Activated CD4-positive, alpha-beta T cell treated with anti-CD3 and anti-CD28 coated beads, Interleukin-2, amount 10 ng/mL, durations not matched to agents 7 days and 5 days (primary cell): Measurements from ENCODE around the gene SIK1. TPM values are rescaled to one million over a fixed set of nuclear protein-coding genes. Genes with fewer than 3 reads are reported as not detected.
A peak's percentile ranks its signal among the peaks of the same experiment; 100 is the strongest.
"Not testable (repeated sequence)": the region's sequence is repeated elsewhere in the genome, so short reads cannot be mapped to it uniquely, and the experiment has no call there.

Source experiments
- CTCF ChIA-PET: fragments of 350-600 bp; sonication (Branson Sonifier 250); formaldehyde crosslinking; loops from one replicate; lab custom pipeline; 2021; ENCODE audit warnings: antibody characterized with exemption; lab: Charles Lee
- POLR2A ChIA-PET: fragments of 350-600 bp; sonication (Branson Sonifier 250); formaldehyde crosslinking; loops from one replicate; lab custom pipeline; 2021; ENCODE audit warnings: antibody characterized with exemption; lab: Charles Lee
- DNase-seq: peaks from one replicate; pipeline ENCODE4 v3.0.0-alpha.2; 2020
- H3K27ac Mint-ChIP-seq: one replicate; pipeline ENCODE4 v1.8.0; 2021; ENCODE audit warnings: mild to moderate bottlenecking, moderate library complexity, mixed read lengths
- H3K27me3 Mint-ChIP-seq: one replicate; pipeline ENCODE4 v1.8.0; 2021; ENCODE audit warnings: mixed read lengths
- H3K36me3 Mint-ChIP-seq: one replicate; pipeline ENCODE4 v1.8.0; 2021; ENCODE audit warnings: low read depth, mixed read lengths
- H3K4me1 Mint-ChIP-seq: one replicate; pipeline ENCODE4 v1.8.0; 2021; ENCODE audit warnings: mixed read lengths
- H3K4me3 Mint-ChIP-seq: one replicate; pipeline ENCODE4 v1.8.0; 2021; ENCODE audit warnings: mild to moderate bottlenecking, moderate library complexity, mixed read lengths
- H3K9me3 Mint-ChIP-seq: one replicate; pipeline ENCODE4 v1.8.0; 2021; ENCODE audit warnings: mixed read lengths
- total RNA-seq, 2 experiments: library from RNA; stranded (reverse); gene quantifications; one replicate each; pipeline ENCODE4 v1.2.3, GENCODE V29; 2021

SIK1 gene
- total RNA-seq: 1 to 10 TPM; 5.8 to 8.2 TPM

DNA sequence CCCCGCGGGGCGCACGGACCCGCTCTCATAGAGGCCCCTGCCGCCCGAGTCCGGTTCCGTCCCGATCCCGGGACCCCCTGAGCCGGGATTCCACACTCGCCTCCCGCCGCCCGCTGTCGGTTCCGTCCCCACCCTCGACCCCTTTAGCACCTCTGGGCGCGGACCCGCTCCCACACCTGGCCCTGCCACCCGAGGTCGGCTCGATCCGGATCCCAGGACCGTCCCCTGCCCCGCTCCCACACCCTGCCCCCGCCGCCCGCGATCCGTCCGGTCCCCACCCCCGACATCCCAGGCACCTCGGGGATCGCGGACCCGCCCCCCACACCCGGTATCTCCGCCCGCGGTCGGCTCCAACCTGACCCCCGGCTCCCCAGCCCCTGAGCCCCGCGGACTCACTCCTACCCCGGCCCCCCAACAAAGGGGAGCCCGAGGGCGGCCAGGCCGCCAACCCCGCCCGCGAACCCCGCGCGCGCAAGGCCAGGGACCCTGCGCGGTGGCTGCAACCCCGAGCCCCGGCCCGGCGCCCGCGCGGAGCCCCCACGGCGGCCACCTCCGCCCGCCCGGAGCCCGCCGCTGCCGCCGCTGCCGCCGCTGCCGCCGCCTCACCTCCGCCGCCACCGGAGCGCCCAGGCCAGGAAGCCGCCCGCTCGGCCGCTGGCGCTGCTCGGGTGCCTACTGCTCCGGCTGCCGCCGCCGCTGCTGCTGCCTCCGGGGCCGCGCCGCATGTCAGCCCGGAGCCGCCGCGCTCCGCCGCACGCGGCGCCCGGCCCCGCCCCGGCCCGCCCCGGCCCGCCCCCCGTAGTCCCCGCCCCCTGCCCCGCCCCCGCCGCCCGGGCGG, at the start of gene SIK1:
Gene SIK1 (minus strand): TSS at position 728 of the 838 bp plus-strand sequence. CDS start 953 bp downstream, outside the sequence.
- H3K27ac Mint-ChIP-seq, H3K4me1 Mint-ChIP-seq, H3K27me3 Mint-ChIP-seq, H3K36me3 Mint-ChIP-seq, CTCF ChIA-PET, H3K9me3 Mint-ChIP-seq, DNase-seq, H3K4me3 Mint-ChIP-seq, POLR2A ChIA-PET: not testable (repeated sequence)

DNA sequence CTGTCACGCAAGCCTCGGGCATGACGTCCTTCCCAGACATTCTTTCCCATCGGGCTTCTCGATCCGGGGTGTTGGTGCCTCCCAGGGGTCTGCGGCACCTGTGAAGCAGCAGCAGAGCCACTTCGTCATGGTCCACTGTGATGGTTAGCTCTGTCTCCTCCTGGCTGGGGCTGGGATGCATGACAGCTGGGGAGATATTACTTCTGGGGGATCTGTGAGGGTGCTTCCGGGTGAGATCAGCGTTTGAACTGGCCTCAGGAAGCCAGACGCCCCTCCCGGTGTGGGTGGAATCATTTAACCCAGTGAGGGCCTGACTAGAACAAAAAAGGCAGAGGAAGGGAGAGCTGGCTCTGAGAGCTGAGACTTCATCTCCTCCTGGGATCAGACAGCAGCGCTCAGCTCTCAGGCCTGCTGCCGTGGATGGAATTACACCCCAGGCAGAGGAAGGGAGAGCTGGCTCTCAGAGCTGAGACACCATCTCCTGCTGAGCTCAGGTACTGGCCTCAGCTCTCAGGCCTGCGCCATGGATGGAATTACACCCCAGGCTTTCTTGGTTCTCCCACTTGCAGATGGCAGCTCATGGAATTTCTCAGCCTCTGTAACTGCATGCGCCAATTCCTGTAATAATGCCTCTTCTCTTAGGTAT, 44.8 kb upstream of the SIK1 start:
- H3K27ac Mint-ChIP-seq, POLR2A ChIA-PET: not testable (repeated sequence)

GRCh38 chr21:43469719-43470458, 43.0 kb upstream of the SIK1 start:
- POLR2A ChIA-PET, H3K36me3 Mint-ChIP-seq, CTCF ChIA-PET, H3K27me3 Mint-ChIP-seq, H3K4me1 Mint-ChIP-seq, H3K4me3 Mint-ChIP-seq, H3K27ac Mint-ChIP-seq, H3K9me3 Mint-ChIP-seq, DNase-seq: not testable (repeated sequence)

More for the DNA sequence above, 44.8 kb upstream of the SIK1 start:
- H3K4me3 Mint-ChIP-seq, H3K9me3 Mint-ChIP-seq, H3K27me3 Mint-ChIP-seq, CTCF ChIA-PET, DNase-seq, H3K4me1 Mint-ChIP-seq, H3K36me3 Mint-ChIP-seq: not testable (repeated sequence)

GRCh38 chr21:43467785-43468184, 40.9 kb upstream of the SIK1 start:
- H3K9me3 Mint-ChIP-seq: no peaks in the 10 kb centered on the region
- H3K4me1 Mint-ChIP-seq: no peaks in the 10 kb centered on the region
- no peaks in the 10 kb centered on the region for H3K36me3 Mint-ChIP-seq
- no peaks in the 10 kb centered on the region for H3K27me3 Mint-ChIP-seq
- no peak for DNase-seq
- ChIA-PET CTCF (no interaction called here), POLR2A (no interaction called here)
- H3K27ac Mint-ChIP-seq: peak overlapping the region; percentile 71
- peak overlapping the region; percentile 19 for H3K4me3 Mint-ChIP-seq

DNA sequence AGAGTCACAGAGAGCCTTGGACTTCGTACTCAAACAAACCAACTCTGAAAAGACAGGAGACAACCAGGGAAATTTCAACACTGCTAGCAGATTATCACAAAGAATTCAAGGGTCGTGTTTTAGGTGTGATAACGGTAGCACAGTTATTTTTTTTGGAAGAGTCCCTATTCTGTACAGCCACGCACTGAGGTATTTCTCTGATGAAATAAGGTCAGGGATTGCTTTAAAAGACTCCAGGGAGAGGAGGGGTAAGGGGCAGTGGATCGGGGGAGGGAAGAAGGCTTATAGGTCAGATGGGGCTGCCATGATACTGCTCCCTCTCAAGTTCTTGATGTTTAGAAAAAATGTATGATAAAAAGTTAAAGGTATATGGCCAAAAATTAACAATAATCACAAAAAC, 38.2 kb upstream of the SIK1 start:
- H3K36me3 Mint-ChIP-seq, CTCF ChIA-PET, POLR2A ChIA-PET, H3K27ac Mint-ChIP-seq, DNase-seq, H3K9me3 Mint-ChIP-seq, H3K27me3 Mint-ChIP-seq, H3K4me3 Mint-ChIP-seq, H3K4me1 Mint-ChIP-seq: not testable (repeated sequence)

DNA sequence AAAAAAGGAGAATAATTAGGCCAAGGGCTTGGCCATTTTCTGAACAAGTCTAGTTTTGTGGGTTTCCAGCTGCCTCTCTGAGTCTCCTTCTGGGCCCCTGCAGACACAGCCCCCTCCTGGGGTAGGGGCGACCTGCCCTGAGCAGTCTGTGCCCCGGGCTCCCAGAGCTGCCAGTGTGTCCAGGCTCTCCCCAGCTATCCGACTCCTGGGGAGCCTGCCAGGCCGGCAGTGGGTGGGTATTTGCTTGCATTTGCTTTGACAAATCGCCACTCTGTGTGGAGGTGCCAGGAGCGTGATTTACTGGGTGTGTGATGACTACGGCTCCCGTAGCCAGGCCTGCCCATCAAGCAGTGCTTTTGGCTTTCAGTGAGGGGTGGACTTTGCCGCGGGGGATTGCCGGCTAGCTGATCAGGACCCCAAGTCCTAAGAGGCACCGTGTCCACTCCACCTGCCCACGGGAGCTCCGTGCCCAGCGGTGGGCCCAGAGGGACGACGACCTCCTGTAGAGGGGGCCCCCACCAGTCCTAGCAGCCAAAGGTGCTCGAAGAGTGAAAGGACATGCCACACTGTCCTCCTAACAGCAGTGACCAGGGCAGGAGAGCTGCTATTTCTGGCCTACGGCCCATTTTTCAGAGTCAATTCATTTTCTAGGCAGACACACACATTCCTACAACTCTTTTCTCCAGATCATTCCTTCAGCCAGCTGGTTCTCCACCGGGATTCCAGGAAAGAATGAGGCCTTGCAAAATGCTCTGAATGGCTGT, 36.7 kb upstream of the SIK1 start:
- H3K27ac Mint-ChIP-seq, H3K9me3 Mint-ChIP-seq, H3K27me3 Mint-ChIP-seq, H3K4me3 Mint-ChIP-seq, H3K4me1 Mint-ChIP-seq, DNase-seq, CTCF ChIA-PET, H3K36me3 Mint-ChIP-seq, POLR2A ChIA-PET: not testable (repeated sequence)

GRCh38 chr21:43462932-43463331, 36.0 kb upstream of the SIK1 start:
- H3K4me3 Mint-ChIP-seq, H3K27ac Mint-ChIP-seq, CTCF ChIA-PET, POLR2A ChIA-PET, DNase-seq, H3K9me3 Mint-ChIP-seq, H3K36me3 Mint-ChIP-seq, H3K4me1 Mint-ChIP-seq, H3K27me3 Mint-ChIP-seq: not testable (repeated sequence)

DNA sequence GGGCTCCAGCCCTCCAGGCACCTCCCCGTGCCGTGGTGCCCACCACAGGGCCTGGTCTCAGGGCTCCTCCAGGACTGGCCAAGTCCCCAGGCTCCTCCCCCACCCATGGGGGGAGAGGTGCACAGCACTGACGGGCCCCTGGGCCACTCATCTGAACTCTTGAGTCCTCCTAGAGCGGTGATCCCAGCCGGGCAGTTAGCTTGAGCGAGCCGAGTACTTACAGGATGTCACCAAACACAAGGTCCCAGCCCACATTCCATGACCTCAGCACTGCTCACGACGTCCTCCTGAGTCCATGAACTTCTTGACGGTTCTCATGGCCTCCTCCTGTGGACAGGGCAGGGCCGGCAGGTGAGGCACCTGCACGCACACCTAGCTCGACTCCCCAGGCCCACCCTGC, 33.5 kb upstream of the SIK1 start:
- H3K4me1 Mint-ChIP-seq, H3K4me3 Mint-ChIP-seq, DNase-seq, CTCF ChIA-PET, H3K27ac Mint-ChIP-seq, H3K36me3 Mint-ChIP-seq, H3K9me3 Mint-ChIP-seq, H3K27me3 Mint-ChIP-seq, POLR2A ChIA-PET: not testable (repeated sequence)

DNA sequence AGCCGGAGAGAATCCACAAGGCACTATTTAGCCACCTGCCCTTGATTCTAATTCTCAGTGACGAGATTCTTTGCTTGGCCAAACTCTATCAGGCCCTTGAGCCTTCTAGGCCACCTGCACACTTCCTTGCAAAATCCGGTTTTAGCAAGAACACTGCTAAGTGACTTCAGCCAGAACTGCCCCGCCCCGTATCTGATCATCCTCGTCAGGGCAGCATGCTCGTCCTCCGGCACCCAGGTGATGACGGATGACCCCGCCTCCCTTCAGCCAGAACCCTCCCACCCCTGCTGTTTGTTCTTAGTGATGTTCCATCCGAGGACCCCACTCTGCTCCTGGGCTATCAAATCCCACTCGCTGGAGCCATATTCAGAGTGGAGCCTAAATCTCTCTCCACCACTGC, 32.1 kb upstream of the SIK1 start:
- H3K4me1 Mint-ChIP-seq, H3K9me3 Mint-ChIP-seq, H3K27ac Mint-ChIP-seq, POLR2A ChIA-PET, DNase-seq, H3K27me3 Mint-ChIP-seq, CTCF ChIA-PET, H3K36me3 Mint-ChIP-seq, H3K4me3 Mint-ChIP-seq: not testable (repeated sequence)

DNA sequence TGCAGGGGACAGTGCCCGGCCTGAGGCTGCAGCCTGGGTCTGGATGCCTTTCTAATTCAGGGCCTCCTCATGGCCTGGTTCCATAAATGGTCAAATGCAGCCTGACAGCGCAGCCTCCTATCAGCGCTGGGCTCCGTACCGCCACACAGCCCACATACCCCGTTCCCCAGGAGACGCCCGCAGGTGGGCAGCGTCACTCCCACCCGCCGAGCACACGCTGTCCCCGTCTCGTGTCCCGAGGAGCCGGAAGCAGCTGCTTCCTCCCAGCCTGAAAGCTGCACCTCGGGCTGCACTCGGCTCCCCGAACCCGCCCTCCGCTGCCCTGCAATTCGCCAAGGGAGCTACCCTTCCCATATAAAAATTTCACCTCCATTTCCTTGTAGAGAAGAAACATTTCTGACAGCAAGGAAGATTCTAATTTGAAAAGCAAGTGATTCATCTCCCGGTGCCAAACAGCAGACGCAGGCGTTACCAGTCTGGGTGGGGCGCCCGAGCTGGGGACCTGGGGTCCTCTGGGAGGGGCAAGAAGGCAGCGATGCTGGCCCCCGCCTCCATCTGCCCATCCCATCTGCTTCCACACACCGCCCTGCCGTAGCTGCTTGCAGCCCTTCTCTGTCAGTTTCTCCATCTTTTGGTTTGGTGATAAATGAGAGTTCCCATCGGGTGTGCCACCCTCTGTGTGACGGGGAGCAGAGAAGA, 29.8 kb upstream of the SIK1 start:
- H3K4me1 Mint-ChIP-seq, CTCF ChIA-PET, H3K27me3 Mint-ChIP-seq, POLR2A ChIA-PET, H3K27ac Mint-ChIP-seq, H3K36me3 Mint-ChIP-seq, H3K4me3 Mint-ChIP-seq, DNase-seq, H3K9me3 Mint-ChIP-seq: not testable (repeated sequence)

- DNase-seq, CTCF ChIA-PET, H3K27me3 Mint-ChIP-seq, H3K4me3 Mint-ChIP-seq, H3K27ac Mint-ChIP-seq, H3K9me3 Mint-ChIP-seq, H3K36me3 Mint-ChIP-seq, H3K4me1 Mint-ChIP-seq, POLR2A ChIA-PET: not testable (repeated sequence)
These were observed 28.8 kb upstream of the SIK1 start for GRCh38 chr21:43455717-43456116.

DNA sequence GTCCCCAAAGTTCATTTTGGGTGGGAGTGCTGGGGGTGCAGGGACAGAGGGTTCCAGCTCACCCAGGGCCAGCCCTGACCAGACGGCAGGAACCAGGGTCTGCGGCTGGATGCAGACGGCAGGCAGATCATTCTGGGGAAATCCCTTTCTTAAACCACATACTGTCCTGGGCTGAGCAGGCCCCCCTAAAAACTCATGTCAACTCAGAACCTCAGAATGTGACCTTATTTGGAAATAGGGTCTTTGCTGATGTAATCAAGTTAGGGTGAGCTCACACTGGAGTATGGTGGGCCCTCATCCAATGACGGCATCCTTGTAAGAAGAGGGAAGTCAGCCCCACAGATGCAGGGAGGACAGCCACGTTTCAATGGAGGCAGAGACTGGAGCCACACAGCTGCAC, 27.2 kb upstream of the SIK1 start:
- POLR2A ChIA-PET: not testable (repeated sequence)

More for the DNA sequence above, 27.2 kb upstream of the SIK1 start:
- CTCF ChIA-PET, H3K9me3 Mint-ChIP-seq, H3K27ac Mint-ChIP-seq, DNase-seq, H3K36me3 Mint-ChIP-seq, H3K27me3 Mint-ChIP-seq, H3K4me3 Mint-ChIP-seq, H3K4me1 Mint-ChIP-seq: not testable (repeated sequence)
